CD4-positive, alpha-beta T cell treated with Interleukin-4 for 4 hours (primary cell): ENCODE results near the gene SHISA8.
"Not testable (repeated sequence)": the region's sequence is repeated elsewhere in the genome, so short reads cannot be mapped to it uniquely, and the experiment has no call there.

ENCODE experiments used
- DNase-seq: peaks from one replicate; pipeline ENCODE4 v3.0.0-alpha.2; 2020

Gene SHISA8

GRCh38 chr22:41898645-41899044, 16.2 kb downstream of the SHISA8 start:
- DNase-seq = no peak

- DNase-seq = no peak
These were observed 21.1 kb downstream of the SHISA8 start for GRCh38 chr22:41893591-41894375.

GRCh38 chr22:41892721-41893120, 22.2 kb downstream of the SHISA8 start:
- no peak for DNase-seq

DNA sequence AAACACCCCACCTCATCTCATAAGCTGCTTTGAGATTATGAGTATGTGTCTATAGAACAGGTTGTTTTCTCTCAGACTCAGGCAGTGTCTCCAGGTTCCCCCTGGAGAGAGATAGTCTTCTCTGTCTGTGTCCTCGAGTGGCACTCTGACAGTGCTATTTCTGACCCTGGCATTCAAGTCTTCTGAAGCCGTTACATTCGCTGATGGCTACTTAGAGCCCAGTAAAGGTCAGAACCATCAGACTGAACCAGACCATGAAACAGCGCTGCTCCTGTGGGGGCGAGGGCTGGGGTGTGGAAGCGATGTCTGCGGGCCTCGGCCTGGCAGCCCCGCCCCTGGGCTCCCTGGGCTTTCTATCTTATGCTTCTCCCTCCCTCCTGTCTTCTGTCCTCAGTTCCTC, 23.5 kb downstream of the SHISA8 start:
- no peak for DNase-seq

DNA sequence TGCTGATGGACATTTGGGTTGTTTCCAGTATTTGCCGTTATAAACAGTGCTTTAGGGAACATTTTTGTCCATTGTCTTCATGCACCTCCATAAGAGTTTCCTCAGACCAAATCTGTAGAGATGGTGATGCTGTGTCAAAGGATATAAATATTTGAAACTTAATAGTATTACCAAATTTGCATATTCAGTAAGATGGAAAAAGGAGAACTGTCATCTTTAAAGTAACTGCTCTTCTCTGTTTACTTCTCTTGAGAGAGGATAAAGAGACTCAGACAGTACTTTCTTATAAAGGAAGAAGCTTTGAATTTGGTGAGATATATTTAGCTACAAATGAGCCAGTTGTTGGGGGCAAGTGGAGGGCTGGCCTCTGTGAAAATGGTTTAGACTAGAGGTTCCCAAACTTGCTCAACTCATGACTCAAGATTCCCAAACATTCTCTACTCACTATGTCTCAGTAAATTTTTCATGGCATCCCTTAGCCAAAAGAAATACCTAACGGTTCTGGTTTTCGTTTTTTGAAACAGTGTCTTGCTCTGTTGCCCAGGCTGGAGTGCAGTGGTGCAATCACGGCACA, 26.2 kb downstream of the SHISA8 start:
- no peak for DNase-seq

GRCh38 chr22:41885516-41885915, 29.4 kb downstream of the SHISA8 start:
- DNase-seq = no peak

DNA sequence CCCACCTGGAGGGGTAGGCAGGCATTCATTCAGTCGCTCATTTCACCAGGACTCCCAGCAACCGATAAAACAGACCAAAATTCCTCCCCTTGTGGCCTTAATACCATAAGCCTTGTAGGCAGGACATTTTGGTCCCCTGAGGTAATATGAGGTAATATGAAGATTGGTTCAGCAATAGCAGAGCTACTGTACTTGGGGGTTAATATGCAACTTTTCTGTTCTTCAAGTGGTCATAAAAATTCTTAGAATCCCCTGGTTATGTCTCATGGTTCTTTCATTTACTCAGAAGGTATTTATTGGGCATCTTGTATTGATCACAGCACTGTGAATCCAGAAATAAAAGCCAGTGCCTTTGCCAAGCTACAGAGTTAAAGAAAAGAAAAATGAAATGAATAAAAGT, 29.8 kb downstream of the SHISA8 start:
- DNase-seq = no peak

- DNase-seq = no peak
These were observed 31.5 kb downstream of the SHISA8 start for GRCh38 chr22:41883400-41883799.

DNA sequence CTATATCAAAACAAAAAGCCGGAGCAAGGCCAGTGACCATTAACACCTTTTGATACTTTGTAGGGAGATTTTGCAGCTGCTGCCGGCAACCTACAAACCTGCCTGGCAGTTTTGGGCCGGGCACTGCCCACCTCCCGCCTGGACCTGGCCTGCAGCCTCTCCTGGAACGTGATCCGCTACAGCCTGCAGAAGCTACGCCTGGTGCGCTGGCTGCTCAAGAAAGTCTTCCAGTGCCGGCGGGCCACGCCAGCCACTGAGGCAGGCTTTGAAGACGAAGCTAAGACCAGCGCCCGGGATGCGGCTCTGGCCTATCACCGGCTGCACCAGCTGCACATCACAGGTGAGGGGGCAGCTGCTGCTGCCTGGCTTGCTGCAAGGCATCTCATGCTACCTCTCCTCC, 34.2 kb downstream of the SHISA8 start:
- no peak for DNase-seq

GRCh38 chr22:41876675-41877074, 38.2 kb downstream of the SHISA8 start:
- peak; percentile 59 for DNase-seq

DNA sequence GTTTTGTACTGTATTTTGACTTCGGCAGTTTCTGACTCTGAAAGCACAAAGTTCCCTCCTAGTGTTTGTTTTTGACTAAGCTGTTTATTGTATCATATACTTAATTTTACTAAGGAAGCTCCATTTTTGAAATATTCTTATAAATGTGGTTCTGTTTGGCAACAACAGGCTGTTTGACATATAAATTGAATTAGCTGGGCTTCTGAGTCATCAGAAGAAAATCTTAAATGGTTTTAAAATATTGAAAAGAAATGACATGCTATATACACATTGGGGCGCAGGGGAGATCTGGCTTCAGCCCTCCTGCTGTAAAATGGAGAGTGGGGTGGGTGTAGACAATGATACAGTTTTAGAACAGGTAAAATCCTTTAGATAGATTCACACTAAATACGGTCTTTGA, 38.6 kb downstream of the SHISA8 start:
- no peak for DNase-seq

DNA sequence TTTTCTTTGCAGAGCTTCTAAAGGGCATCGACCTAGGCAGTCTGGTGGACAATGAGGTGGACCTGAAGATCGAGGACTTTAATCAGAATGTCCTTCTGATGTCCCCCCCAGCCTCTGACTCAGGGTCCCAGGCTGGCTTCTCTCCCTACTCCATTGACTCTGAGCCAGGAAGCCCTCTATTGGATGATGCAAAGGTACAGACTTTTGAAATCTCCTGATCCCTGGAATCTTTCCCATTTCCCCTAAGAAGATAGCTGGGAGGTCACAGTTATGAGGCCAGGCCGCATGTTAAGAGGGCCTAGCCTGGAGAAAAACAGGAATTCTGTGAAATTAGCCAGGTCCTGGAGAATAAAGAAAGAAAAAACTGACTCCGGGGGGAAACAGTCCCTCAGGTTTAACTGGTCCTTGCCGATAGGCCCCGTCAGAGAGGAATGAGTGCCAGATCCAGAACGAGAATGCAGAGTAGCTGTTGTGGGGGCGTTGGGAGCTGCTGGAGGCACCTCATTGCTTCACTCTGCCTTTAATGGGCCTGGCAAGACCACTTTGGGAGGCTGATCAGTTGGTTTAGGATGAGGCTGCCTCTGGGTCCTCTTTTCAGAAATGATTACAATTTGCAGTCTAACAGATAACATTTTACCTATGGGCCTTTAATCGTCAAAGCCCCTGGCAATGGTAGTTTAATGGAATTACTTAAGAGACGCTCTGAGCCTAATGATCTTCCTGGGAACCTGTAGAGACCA, 39.2 kb downstream of the SHISA8 start:
- DNase-seq = no peak

DNA sequence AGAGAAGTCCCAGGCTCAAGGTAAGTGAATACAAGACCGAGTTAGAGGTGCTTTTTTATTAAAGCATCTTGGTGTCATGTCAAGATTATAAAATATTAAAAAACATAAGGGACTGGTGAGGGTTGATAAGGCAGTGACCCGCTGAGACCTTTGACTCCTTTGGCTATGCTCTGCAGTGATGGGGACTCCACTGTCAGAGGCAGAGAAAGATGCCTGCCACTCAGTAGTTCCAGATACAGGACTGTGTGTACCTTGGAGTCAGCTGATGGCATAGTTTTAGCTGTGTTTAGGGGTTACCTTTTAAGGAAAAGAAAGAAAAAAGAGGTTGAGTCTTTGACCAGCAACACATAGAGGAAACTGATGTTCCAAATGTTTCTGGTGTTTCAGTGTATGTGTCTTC, 40.8 kb downstream of the SHISA8 start:
- no peak for DNase-seq

GRCh38 chr22:41873391-41873790, 41.5 kb downstream of the SHISA8 start:
- peak; percentile 68 for DNase-seq

- no peak for DNase-seq
These were observed 44.1 kb downstream of the SHISA8 start for GRCh38 chr22:41870786-41871185.

GRCh38 chr22:41870081-41870480, 44.8 kb downstream of the SHISA8 start:
- not testable (repeated sequence) for DNase-seq

GRCh38 chr22:41868556-41868955, 46.3 kb downstream of the SHISA8 start:
- no peak for DNase-seq

- no peak for DNase-seq
These were observed 51.4 kb downstream of the SHISA8 start for GRCh38 chr22:41863472-41863871.

DNA sequence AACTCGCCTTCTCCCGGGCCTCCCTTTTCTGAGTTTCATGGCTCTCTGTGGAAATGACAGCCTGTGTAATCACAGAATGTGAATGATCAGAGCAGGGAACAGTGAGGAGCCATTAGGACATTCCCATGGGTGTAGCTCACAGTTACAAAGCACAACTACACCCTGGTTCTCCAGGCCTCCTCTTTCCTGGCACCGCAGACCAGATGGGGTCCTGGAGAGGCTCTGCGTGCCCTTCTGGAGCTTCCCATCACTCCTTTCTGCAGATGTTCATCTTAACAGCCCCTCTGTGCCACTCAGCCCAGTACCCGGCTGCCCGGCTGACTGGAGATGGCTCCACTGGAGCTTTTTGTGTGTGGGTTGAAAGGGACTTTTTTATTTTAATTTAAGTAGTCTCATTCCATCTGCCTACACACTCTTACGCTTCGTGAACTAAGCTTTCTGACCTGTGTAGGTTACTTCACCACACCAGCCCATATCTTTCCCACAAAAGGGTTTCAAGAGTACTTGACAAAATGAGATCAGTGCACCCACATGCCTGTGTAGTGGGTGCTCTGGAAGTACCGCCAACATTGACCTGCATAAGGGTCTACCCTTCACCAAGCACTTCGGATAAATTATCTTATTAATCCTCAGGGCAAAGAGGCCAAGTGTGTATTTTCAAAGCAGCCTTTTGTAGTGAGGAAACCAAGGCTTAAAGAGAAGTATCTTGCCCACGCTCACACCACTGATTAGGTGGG, 52.2 kb downstream of the SHISA8 start:
- DNase-seq = peak; percentile 34

GRCh38 chr22:41862160-41862529, 52.7 kb downstream of the SHISA8 start:
- peak; percentile 92 for DNase-seq
